Dendritic cell treated with granulocyte-macrophage colony-stimulating factor and Interleukin-4, amounts not matched to agents 40 ng/mL and 50 ng/mL, for 4 days (primary cell): ENCODE measurements around the gene PHKG1.
A peak's percentile ranks its signal among the peaks of the same experiment; 100 is the strongest.
"Not testable (repeated sequence)": the region's sequence is repeated elsewhere in the genome, so short reads cannot be mapped to it uniquely, and the experiment has no call there.

Experiments used
- H3K27ac Mint-ChIP-seq: one replicate; pipeline ENCODE4 v1.8.0; 2022; ENCODE audit warnings: mild to moderate bottlenecking, mixed read lengths
- H3K27me3 Mint-ChIP-seq: one replicate; pipeline ENCODE4 v1.8.0; 2022; ENCODE audit warnings: mild to moderate bottlenecking, mixed read lengths
- H3K36me3 Mint-ChIP-seq: one replicate; pipeline ENCODE4 v1.8.0; 2022; ENCODE audit warnings: low read depth, mixed read lengths
- H3K4me1 Mint-ChIP-seq: one replicate; pipeline ENCODE4 v1.8.0; 2022; ENCODE audit warnings: low read depth, mixed read lengths
- H3K4me3 Mint-ChIP-seq: one replicate; pipeline ENCODE4 v1.8.0; 2022; ENCODE audit warnings: mild to moderate bottlenecking, moderate library complexity, mixed read lengths
- H3K9me3 Mint-ChIP-seq: one replicate; pipeline ENCODE4 v1.8.0; 2022; ENCODE audit warnings: mixed read lengths
- intact Hi-C: fragments of 100-400 bp; cut with micrococcal nuclease; formaldehyde crosslinking; loops from one replicate; pipeline ENCODE4 v1.15.0; 2022

Gene PHKG1

GRCh38 chr7:56092789-56093531 lies at the start of gene PHKG1:
TSS of gene PHKG1 (minus strand) at chr7:56092952. CDS start at chr7:56088941, 4,011 bp downstream.
- Mint-ChIP-seq H3K4me1 (no peaks in the 10 kb centered on the region), H3K4me3 (no peak within 1 kb of the TSS), H3K36me3 (peaks cover 21% of the 10 kb centered on the region), H3K9me3 (no peaks in the 10 kb centered on the region), H3K27ac (no peak within 1 kb of the TSS), H3K27me3 (no peaks in the 10 kb centered on the region)
- intact Hi-C loops: no loop called here

DNA sequence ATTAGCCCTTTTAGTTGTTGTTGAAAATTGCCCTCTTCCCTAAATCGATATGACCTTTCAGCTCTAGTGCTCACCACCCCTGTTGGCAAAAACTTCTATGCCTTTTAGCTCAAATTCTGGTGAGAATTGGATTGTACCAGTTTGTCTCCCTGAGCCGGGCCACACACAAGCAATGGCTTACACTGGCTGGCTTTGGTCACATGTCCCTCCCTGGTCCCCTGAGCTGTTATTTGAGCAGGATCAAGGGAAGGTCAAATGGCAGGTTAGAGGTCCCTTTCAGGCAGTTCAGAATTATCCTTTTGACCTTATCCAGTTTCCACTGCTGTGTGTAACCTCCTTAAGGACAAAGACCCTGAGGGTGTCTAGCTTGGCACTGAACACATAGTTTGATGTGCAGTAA lies 38.3 kb upstream of the PHKG1 start:
- H3K27me3 Mint-ChIP-seq, intact Hi-C loops, H3K4me3 Mint-ChIP-seq, H3K27ac Mint-ChIP-seq, H3K4me1 Mint-ChIP-seq, H3K36me3 Mint-ChIP-seq: not testable (repeated sequence)
- H3K9me3 Mint-ChIP-seq: peaks cover 11% of the 10 kb centered on the region

DNA sequence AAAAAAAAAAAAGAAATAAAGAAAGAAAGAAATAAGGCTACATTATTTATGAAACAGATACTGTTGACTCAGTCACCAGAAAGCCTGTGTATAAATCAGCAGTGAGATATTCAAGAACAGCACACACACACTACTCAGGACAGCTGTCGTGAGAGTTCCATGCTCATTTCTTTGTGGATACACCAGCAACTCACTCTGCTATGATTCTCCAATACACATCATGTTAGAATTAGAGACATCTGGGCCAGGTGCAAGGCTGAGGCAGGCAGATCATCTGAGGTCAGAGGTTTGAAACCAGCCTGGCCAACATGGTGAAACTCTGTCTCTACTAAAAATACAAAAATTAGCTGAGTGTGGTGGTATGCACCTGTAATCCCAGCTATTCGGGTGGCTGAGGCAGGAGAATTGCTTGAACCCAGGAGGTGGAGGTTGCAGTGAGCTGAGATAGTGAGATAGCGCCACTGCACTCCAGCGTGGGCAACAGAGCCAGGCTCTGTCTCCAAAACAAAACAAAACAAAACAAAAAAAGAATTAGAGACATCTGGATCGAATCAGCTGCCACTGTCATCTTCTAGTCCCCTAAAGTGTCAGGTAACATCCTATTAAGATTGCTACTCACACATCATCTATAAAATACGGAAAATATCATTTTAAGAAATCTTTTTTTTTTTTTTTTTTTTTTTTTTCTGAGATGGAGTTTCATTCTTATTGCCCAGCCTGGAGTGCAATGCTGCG lies 34.7 kb upstream of the PHKG1 start:
- Mint-ChIP-seq H3K4me1 (no peaks in the 10 kb centered on the region), H3K9me3 (no peaks in the 10 kb centered on the region), H3K4me3 (no peak overlapping the region), H3K27ac (no peak overlapping the region), H3K36me3 (no peaks in the 10 kb centered on the region), H3K27me3 (no peaks in the 10 kb centered on the region)
- intact Hi-C loops: no loop called here

DNA sequence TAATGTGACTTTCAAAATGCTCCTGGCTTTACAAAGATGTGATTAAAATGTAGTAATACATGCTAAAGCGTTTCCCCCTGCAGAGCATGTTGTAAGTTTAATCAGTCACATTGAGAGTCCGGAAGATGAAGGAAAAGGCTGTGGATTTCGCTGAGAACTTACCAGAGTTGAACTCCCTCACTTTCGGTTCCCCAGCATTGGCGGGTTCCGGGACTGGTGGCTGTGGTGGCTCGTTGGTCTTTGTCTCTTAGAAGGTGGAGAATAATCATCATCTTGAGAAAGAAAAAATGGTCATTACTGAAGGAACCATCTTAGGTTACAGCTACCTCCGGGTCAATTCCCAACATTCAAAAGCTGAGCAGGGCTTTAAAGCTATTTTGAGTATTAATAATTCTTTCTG lies 33.1 kb upstream of the PHKG1 start:
- intact Hi-C loops: no loop called here
- no peak overlapping the region for H3K27ac Mint-ChIP-seq
- H3K27me3 Mint-ChIP-seq: no peaks in the 10 kb centered on the region
- H3K9me3 Mint-ChIP-seq: no peaks in the 10 kb centered on the region
- H3K36me3 Mint-ChIP-seq: no peaks in the 10 kb centered on the region
- H3K4me1 Mint-ChIP-seq: no peaks in the 10 kb centered on the region
- H3K4me3 Mint-ChIP-seq: no peak overlapping the region

GRCh38 chr7:56124981-56125380 lies 32.2 kb upstream of the PHKG1 start:
- no peak overlapping the region for H3K4me3 Mint-ChIP-seq
- no peaks in the 10 kb centered on the region for H3K4me1 Mint-ChIP-seq
- no peak overlapping the region for H3K27ac Mint-ChIP-seq
- intact Hi-C loops: no loop called here
- H3K36me3 Mint-ChIP-seq: no peaks in the 10 kb centered on the region
- no peaks in the 10 kb centered on the region for H3K27me3 Mint-ChIP-seq
- no peaks in the 10 kb centered on the region for H3K9me3 Mint-ChIP-seq

DNA sequence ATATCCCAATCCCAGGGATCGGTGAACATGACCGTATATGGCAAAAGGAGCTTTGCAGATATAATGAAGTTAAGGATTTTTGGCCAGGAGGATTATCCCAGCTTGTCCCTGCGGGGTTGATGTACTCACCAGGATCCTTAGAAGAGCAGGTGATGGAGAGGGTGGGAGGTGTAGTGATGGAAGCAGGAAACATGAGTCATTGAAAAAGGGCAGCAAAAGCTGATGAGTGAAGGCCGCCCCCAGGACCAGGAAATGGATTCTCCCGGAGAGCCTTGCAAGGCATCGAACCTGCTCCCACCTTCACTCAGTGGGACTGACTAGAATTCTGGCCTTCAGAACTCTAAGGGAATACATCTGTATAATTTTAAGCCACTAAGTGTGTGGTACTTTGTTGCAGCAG lies 28.7 kb upstream of the PHKG1 start:
- H3K4me3 Mint-ChIP-seq: no peak overlapping the region
- H3K27me3 Mint-ChIP-seq: peaks cover 15% of the 10 kb centered on the region
- no peak overlapping the region for H3K27ac Mint-ChIP-seq
- no peaks in the 10 kb centered on the region for H3K9me3 Mint-ChIP-seq
- no peaks in the 10 kb centered on the region for H3K36me3 Mint-ChIP-seq
- no peaks in the 10 kb centered on the region for H3K4me1 Mint-ChIP-seq
- intact Hi-C loops: no loop called here

DNA sequence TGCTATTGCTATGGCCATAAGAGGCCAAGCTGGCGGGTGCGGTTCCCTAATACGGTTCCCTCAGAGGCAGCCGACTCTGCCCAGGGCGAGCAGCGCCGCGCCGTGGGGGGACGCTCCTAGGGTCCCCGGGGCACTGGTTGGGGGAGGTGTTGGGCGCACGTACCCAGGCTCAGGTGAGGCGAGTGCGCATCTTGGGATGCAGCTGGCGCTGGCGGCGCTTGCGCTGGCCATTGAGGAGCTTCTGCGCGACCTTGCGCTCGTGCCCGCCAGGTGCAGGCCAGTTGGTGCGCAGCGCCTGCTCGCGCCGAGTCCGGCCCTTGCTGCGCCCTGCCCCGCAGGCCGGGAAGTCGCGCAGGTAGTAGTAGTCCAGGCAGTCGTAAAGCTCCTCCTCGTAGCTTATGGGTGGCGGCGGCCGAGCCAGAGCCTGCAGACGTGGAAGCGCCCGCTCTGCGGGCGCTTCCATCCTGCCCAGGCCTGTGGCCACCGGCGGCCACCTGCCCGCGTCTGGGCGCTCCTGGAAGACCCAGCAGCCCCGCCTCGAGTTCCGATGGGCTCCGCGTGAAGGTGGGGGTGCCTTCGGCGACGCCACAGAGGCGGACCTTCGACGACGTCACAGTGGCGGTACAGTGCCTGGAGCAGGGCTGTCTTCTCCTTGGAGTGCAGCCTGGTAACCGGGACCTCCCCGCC lies 23.2 kb upstream of the PHKG1 start, which contains the start of gene NUPR2:
Gene NUPR2 (minus strand): TSS at position 566 of the 687 bp plus-strand sequence. CDS start 103 bp downstream, at position 463.
- H3K27ac Mint-ChIP-seq: no peak within 1 kb of the TSS
- H3K27me3 Mint-ChIP-seq: peaks cover 31% of the 10 kb centered on the region
- intact Hi-C loops: no loop called here
- no peaks in the 10 kb centered on the region for H3K4me1 Mint-ChIP-seq
- no peaks in the 10 kb centered on the region for H3K36me3 Mint-ChIP-seq
- H3K4me3 Mint-ChIP-seq: no peak within 1 kb of the TSS
- no peaks in the 10 kb centered on the region for H3K9me3 Mint-ChIP-seq

DNA sequence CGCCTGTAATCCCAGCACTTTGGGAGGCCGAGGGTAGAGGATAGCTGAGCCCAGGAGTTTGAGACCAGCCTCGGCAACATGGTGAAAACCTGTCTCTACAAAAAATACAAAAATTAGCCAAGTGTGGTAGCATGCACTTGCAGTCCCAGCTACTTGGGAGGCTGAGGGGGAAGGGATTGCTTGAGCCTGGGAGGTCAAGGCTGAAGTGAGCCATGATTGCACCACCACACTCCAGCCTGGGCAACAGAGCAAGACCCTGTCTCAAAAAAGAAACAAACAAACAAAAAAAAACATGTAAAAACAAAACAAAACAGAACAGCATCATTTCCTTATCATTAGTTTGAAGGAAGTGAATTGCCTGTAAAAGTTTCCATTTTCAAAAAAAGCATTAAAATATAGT lies 19.5 kb upstream of the PHKG1 start:
- H3K4me1 Mint-ChIP-seq, H3K27ac Mint-ChIP-seq, intact Hi-C loops, H3K36me3 Mint-ChIP-seq, H3K9me3 Mint-ChIP-seq, H3K4me3 Mint-ChIP-seq: not testable (repeated sequence)
- peaks cover 34% of the 10 kb centered on the region for H3K27me3 Mint-ChIP-seq

DNA sequence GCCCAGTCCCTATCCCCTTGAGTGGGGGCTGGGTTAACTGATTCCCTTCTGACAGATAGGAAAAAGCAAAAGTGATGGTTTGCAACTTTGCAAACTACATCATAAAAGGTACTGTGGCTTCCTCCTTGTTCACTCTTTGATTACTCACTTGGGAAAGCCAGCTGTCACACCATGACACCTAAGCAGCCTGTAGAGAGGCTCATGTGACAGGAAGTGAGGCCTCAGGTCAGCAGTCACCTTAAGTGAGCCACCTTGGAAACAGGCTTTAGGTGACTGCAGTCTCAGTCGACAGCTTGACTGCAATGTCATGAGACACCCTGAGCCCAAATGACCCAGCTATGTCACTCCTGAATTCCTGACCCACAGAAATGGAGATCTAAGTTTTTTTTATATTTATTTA lies 17.9 kb upstream of the PHKG1 start:
- Mint-ChIP-seq H3K36me3 (peaks cover 22% of the 10 kb centered on the region), H3K27me3 (peaks cover 18% of the 10 kb centered on the region), H3K9me3 (peaks cover 14% of the 10 kb centered on the region), H3K27ac (no peak overlapping the region), H3K4me1 (peaks cover 17% of the 10 kb centered on the region), H3K4me3 (no peak overlapping the region)
- intact Hi-C loops: no loop called here

GRCh38 chr7:56107954-56108258 lies 15.2 kb upstream of the PHKG1 start:
- Mint-ChIP-seq H3K9me3 (peaks cover 14% of the 10 kb centered on the region), H3K36me3 (peaks cover 45% of the 10 kb centered on the region), H3K4me1 (peaks cover 27% of the 10 kb centered on the region), H3K27ac (peak overlapping the region; percentile 97), H3K4me3 (no peak overlapping the region), H3K27me3 (peaks cover 10% of the 10 kb centered on the region)
- intact Hi-C loops: loop anchor here (2.0 kb wide), 2 partner anchors 43 to 221 kb away; partner anchors contain the start of genes SUMF2 and ZNF713

- Mint-ChIP-seq H3K4me1 (peaks cover 27% of the 10 kb centered on the region), H3K27ac (peak within 1 kb of the TSS; percentile 97), H3K4me3 (peak within 1 kb of the TSS; percentile 98), H3K27me3 (peaks cover 10% of the 10 kb centered on the region), H3K36me3 (peaks cover 60% of the 10 kb centered on the region), H3K9me3 (peaks cover 14% of the 10 kb centered on the region)
- intact Hi-C loops: loop anchor here (2.0 kb wide), 2 partner anchors 42 to 220 kb away; partner anchors contain the start of genes SUMF2 and ZNF713
Observed at GRCh38 chr7:56106108-56107073, 13.6 kb upstream of the PHKG1 start, which contains the start of gene CHCHD2. TSS of gene CHCHD2 (minus strand) at chr7:56106476. CDS start at chr7:56106413, 63 bp downstream.

DNA sequence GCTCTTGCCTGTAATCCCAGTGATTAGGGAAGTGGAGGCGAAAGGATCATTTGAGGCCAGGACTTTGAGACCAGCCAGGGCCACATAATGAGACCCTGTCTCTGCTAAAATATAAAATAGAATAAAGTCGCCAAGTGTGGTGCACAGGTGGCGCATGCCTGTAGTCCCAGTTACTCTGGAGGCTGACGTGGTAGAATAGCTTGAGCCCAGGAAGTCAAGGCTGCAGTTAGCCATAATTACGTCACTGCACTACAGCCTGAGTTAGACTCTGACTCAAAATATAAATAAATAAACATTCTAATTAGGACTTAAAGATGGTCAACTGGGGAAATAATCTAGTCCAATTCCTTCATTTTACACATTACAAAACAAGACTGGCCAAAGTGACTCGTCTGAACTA lies 12.8 kb upstream of the PHKG1 start:
- peaks cover 69% of the 10 kb centered on the region for H3K36me3 Mint-ChIP-seq
- intact Hi-C loops: no loop called here
- H3K27me3 Mint-ChIP-seq: peaks cover 8% of the 10 kb centered on the region
- H3K9me3 Mint-ChIP-seq: peaks cover 14% of the 10 kb centered on the region
- peak overlapping the region; percentile 98 for H3K4me3 Mint-ChIP-seq
- H3K27ac Mint-ChIP-seq: peak overlapping the region; percentile 97
- H3K4me1 Mint-ChIP-seq: peaks cover 27% of the 10 kb centered on the region

- peaks cover 14% of the 10 kb centered on the region for H3K9me3 Mint-ChIP-seq
- H3K27me3 Mint-ChIP-seq, intact Hi-C loops, H3K27ac Mint-ChIP-seq, H3K4me3 Mint-ChIP-seq: not testable (repeated sequence)
- H3K4me1 Mint-ChIP-seq: peaks cover 27% of the 10 kb centered on the region
- peaks cover 82% of the 10 kb centered on the region for H3K36me3 Mint-ChIP-seq
Observed at GRCh38 chr7:56104138-56104537, 11.4 kb upstream of the PHKG1 start.
